ENCODE data around the gene TRIM8. TPM values are rescaled to one million over a fixed set of nuclear protein-coding genes. Genes with fewer than 3 reads are reported as not detected.

Gene TRIM8
- total RNA-seq: 50.1 TPM

GRCh38 chr10:102644066-102644645 lies at the start of gene TRIM8:
TSS of gene TRIM8 (plus strand) at chr10:102644479. CDS start at chr10:102644618, 139 bp downstream.

Other genes starting within 250 kb of the TRIM8 start
- gene NFKB2, start 248.8 kb upstream of the TRIM8 start, total RNA-seq: 1.6 TPM
- 108 TPM for gene PSD, start 225.7 kb upstream of the TRIM8 start, total RNA-seq
- 19.4 TPM for gene FBXL15, start 223.6 kb upstream of the TRIM8 start, total RNA-seq
- gene CUEDC2, start 211.9 kb upstream of the TRIM8 start, total RNA-seq: 53.7 TPM
- gene C10orf95, start 192.9 kb upstream of the TRIM8 start, total RNA-seq: 0.69 TPM
- gene ACTR1A, start 141.8 kb upstream of the TRIM8 start, total RNA-seq: 183 TPM
- gene SUFU, start 140.5 kb upstream of the TRIM8 start, total RNA-seq: 4.8 TPM
- gene ARL3, start 69.9 kb downstream of the TRIM8 start, total RNA-seq: 38.8 TPM
- gene SFXN2, start 70.2 kb downstream of the TRIM8 start, total RNA-seq: 7.6 TPM
- gene WBP1L, start 99.5 kb downstream of the TRIM8 start, total RNA-seq: 36.7 TPM
- not detected for gene CYP17A1, start 192.9 kb downstream of the TRIM8 start, total RNA-seq
- gene BORCS7, start 209.8 kb downstream of the TRIM8 start, total RNA-seq: 40.6 TPM
- gene AS3MT, start 225.0 kb downstream of the TRIM8 start, total RNA-seq: 11.1 TPM

Data from diencephalon (tissue), 1 donor.